HEK293 (cell line): Measurements from ENCODE around the gene PEX10.

Source experiments
- CTCF ChIA-PET: fragments of 350-600 bp; formaldehyde crosslinking; extraction: SDS; loops from one replicate; lab custom pipeline; 2021; ENCODE audit warnings: antibody characterized with exemption; lab: Yijun Ruan, JAX
- POLR2A ChIA-PET: fragments of 300-600 bp; formaldehyde crosslinking; extraction: SDS; loops from one replicate; lab custom pipeline; 2020; ENCODE audit warnings: antibody characterized with exemption, inconsistent platforms; lab: Yijun Ruan, JAX
- H3K27ac ChIP-seq: fragments of 200-500 bp; sonication (Bioruptor generic); 2 replicates; pipeline ENCODE4 v1.5.1; 2014; ENCODE audit warnings: low read depth, low read length, control low read depth, inconsistent platforms; ENCODE audit errors: extremely low read depth
- H3K36me3 ChIP-seq, 2 experiments: fragments of 200-500 bp in 1 of 2; sonication (Bioruptor generic) in 1 of 2; 1 replicate in 1 of 2; 2 replicates in 1 of 2; pipeline ENCODE4 v1.5.1; 2014 to 2017; ENCODE audit warnings: inconsistent platforms in 2 of 2, low read length in 2 of 2; ENCODE audit not compliant: control insufficient read depth in 2 of 2, insufficient read depth in 1 of 2
- H3K4me1 ChIP-seq: fragments of 200-500 bp; sonication (Bioruptor generic); 2 replicates; pipeline ENCODE4 v1.5.1; 2014; ENCODE audit warnings: mild to moderate bottlenecking, low read length, inconsistent platforms; ENCODE audit not compliant: control insufficient read depth, insufficient read depth
- H3K4me3 ChIP-seq: 2 replicates; pipeline ENCODE4 v1.5.1; 2011; ENCODE audit warnings: low read depth, mild to moderate bottlenecking, control low read depth, low read length, moderate library complexity
- H3K9me3 ChIP-seq: fragments of 200-500 bp; sonication (Bioruptor generic); 2 replicates; pipeline ENCODE4 v1.5.1; 2014; ENCODE audit warnings: low read depth, low read length, inconsistent platforms; ENCODE audit not compliant: control insufficient read depth, insufficient read depth
- GLIS1 ChIP-seq: fragments of 450-650 bp; formaldehyde crosslinking; IDR thresholded peaks from 2 replicates; pipeline ENCODE4 v1.5.1; 2016; ENCODE audit warnings: missing biosample characterization, missing genetic modification characterization
- HOXD13 ChIP-seq: sonication (generic); formaldehyde crosslinking; IDR thresholded peaks from 2 replicates; pipeline ENCODE4 v1.8.0; 2022; ENCODE audit warnings: missing genetic modification reagents, borderline replicate concordance
- KLF8 ChIP-seq: fragments of 450-650 bp; formaldehyde crosslinking; IDR thresholded peaks from 2 replicates; pipeline ENCODE4 v1.5.1; 2016; ENCODE audit warnings: missing biosample characterization, missing genetic modification characterization
- KLF9 ChIP-seq: fragments of 450-650 bp; formaldehyde crosslinking; IDR thresholded peaks from 2 replicates; pipeline ENCODE4 v1.5.1; 2016; ENCODE audit warnings: missing biosample characterization, missing genetic modification characterization, low read depth
- MYNN ChIP-seq: fragments of 450-650 bp; formaldehyde crosslinking; IDR thresholded peaks from 2 replicates; pipeline ENCODE4 v1.5.1; 2016; ENCODE audit warnings: missing biosample characterization, missing genetic modification characterization, borderline replicate concordance
- MZF1 ChIP-seq: fragments of 450-650 bp; formaldehyde crosslinking; IDR thresholded peaks from 2 replicates; pipeline ENCODE4 v1.5.1; 2017; ENCODE audit warnings: missing biosample characterization, missing genetic modification characterization, borderline replicate concordance
- PRDM6 ChIP-seq: fragments of 450-650 bp; formaldehyde crosslinking; IDR thresholded peaks from 2 replicates; pipeline ENCODE4 v1.5.1; 2017; ENCODE audit warnings: missing biosample characterization, missing genetic modification characterization
- ZBTB48 ChIP-seq: fragments of 450-650 bp; formaldehyde crosslinking; IDR thresholded peaks from 2 replicates; pipeline ENCODE4 v1.5.1; 2016; ENCODE audit warnings: missing biosample characterization, missing genetic modification characterization
- ZIC2 ChIP-seq: fragments of 450-650 bp; formaldehyde crosslinking; IDR thresholded peaks from 2 replicates; pipeline ENCODE4 v1.5.1; 2016; ENCODE audit warnings: missing biosample characterization, missing genetic modification characterization
- ZNF112 ChIP-seq: fragments of 450-650 bp; formaldehyde crosslinking; IDR thresholded peaks from 2 replicates; pipeline ENCODE4 v1.5.0; 2017; ENCODE audit warnings: missing biosample characterization, missing genetic modification characterization
- ZNF121 ChIP-seq: fragments of 450-650 bp; formaldehyde crosslinking; IDR thresholded peaks from 2 replicates; pipeline ENCODE4 v1.5.1; 2016; ENCODE audit warnings: missing biosample characterization, missing genetic modification characterization
- ZNF311 ChIP-seq: fragments of 450-650 bp; formaldehyde crosslinking; IDR thresholded peaks from 2 replicates; pipeline ENCODE4 v1.5.1; 2017; ENCODE audit warnings: missing biosample characterization, missing genetic modification characterization, borderline replicate concordance
- ZNF324 ChIP-seq: fragments of 450-650 bp; formaldehyde crosslinking; IDR thresholded peaks from 2 replicates; pipeline ENCODE4 v1.5.1; 2016; ENCODE audit warnings: missing biosample characterization, missing genetic modification characterization
- ZNF335 ChIP-seq: fragments of 450-650 bp; formaldehyde crosslinking; conservative IDR thresholded peaks from 2 replicates; pipeline ENCODE4 v1.5.1; 2016; ENCODE audit warnings: missing biosample characterization, missing genetic modification characterization
- ZNF48 ChIP-seq: fragments of 450-650 bp; formaldehyde crosslinking; IDR thresholded peaks from 2 replicates; pipeline ENCODE4 v1.5.1; 2016; ENCODE audit warnings: missing biosample characterization, missing genetic modification characterization
- ZNF488 ChIP-seq: fragments of 450-650 bp; formaldehyde crosslinking; IDR thresholded peaks from 2 replicates; pipeline ENCODE4 v1.5.1; 2016; ENCODE audit warnings: missing biosample characterization, missing genetic modification characterization
- ZNF510 ChIP-seq: fragments of 450-650 bp; formaldehyde crosslinking; IDR thresholded peaks from 2 replicates; pipeline ENCODE4 v1.5.1; 2018; ENCODE audit warnings: mild to moderate bottlenecking, missing genetic modification characterization, missing biosample characterization; ENCODE audit not compliant: insufficient replicate concordance
- ZNF555 ChIP-seq: fragments of 450-650 bp; formaldehyde crosslinking; conservative IDR thresholded peaks from 2 replicates; pipeline ENCODE4 v1.5.1; 2017; ENCODE audit warnings: missing biosample characterization, mild to moderate bottlenecking, missing genetic modification characterization, inconsistent platforms
- ZNF76 ChIP-seq: fragments of 450-650 bp; formaldehyde crosslinking; IDR thresholded peaks from 2 replicates; pipeline ENCODE4; 2016; ENCODE audit warnings: low read depth, missing biosample characterization, missing genetic modification characterization, borderline replicate concordance
- TF ChIP-seq, protein P1 (sequence below): fragments of 450-650 bp; formaldehyde crosslinking; IDR thresholded peaks from 2 replicates; pipeline ENCODE4 v1.5.1; 2017; ENCODE audit warnings: missing biosample characterization, missing genetic modification characterization
- TF ChIP-seq, protein P2 (sequence below): fragments of 450-650 bp; formaldehyde crosslinking; IDR thresholded peaks from 2 replicates; pipeline ENCODE4 v1.5.1; 2016; ENCODE audit warnings: missing biosample characterization, missing genetic modification characterization
- TF ChIP-seq, protein P3 (sequence below): fragments of 450-650 bp; formaldehyde crosslinking; IDR thresholded peaks from 2 replicates; pipeline ENCODE4 v1.5.1; 2016; ENCODE audit warnings: missing biosample characterization, missing genetic modification characterization

Gene PEX10

DNA sequence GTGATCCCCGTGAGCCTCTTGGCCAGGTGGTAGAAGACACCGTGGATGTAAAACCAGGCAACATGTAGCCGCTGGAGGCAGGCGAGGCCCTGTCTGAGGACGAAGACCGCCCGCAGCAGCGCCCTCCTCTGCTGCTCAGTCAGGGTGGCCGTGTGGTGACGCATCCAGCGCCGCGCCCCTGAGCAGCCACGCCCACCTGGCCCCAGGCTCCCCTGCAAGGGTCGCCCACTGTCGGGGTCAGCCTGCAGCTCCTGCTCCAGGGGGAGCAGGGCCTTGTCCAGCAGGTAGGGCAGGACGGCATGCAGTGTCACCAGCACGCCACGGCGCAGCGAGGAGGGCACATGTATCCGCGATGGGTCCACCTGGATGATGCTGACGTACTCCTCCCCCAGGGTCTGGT, 3.9 kb downstream of the PEX10 start:
- no peaks in the 10 kb centered on the region for H3K4me1 ChIP-seq
- TF ChIP-seq ZNF311 (tag by site-specific recombination): no peak
- 0 out of 2 replicates have a peak, but pooled peaks have one; percentile 14 for TF ChIP-seq KLF9 (tag by site-specific recombination)
- H3K9me3 ChIP-seq: no peaks in the 10 kb centered on the region
- H3K36me3 ChIP-seq: peaks cover 0 to 70% of the 10 kb centered on the region in 2 experiments; a peak in 1 of 3 replicates
- no peak overlapping the region for H3K4me3 ChIP-seq
- CTCF ChIA-PET: no interaction called here
- no peak overlapping the region for H3K27ac ChIP-seq
- POLR2A ChIA-PET: interaction anchor here (2.0 to 4.7 kb wide), 2 partner anchors 17 to 138 kb away, joined by 5 to 24 read pairs; partner anchors contain the start of genes MORN1 and RER1

GRCh38 chr1:2407991-2408275, 4.4 kb downstream of the PEX10 start:
- ChIA-PET POLR2A (interaction anchor here (2.0 to 4.7 kb wide), 2 partner anchors 16 to 138 kb away, joined by 5 to 24 read pairs; partner anchors contain the start of genes MORN1 and RER1), CTCF (interaction anchor here (1.5 kb wide), 1 partner anchor 140 kb away, joined by 3 read pairs; no protein-coding TSS in a partner anchor)
- Histone ChIP-seq H3K36me3 (peaks cover 3 to 75% of the 10 kb centered on the region in 2 experiments; a peak in 1 of 3 replicates), H3K27ac (no peak overlapping the region), H3K4me3 (no peak overlapping the region), H3K9me3 (no peaks in the 10 kb centered on the region), H3K4me1 (no peaks in the 10 kb centered on the region)
- no peak for TF ChIP-seq ZNF76 (tag by site-specific recombination)
- no peak for TF ChIP-seq ZNF112 (tag by site-specific recombination)
- no peak for TF ChIP-seq ZNF555 (tag by site-specific recombination)
- no peak for TF ChIP-seq ZNF121 (tag by site-specific recombination)
- TF ChIP-seq, protein P1, sequence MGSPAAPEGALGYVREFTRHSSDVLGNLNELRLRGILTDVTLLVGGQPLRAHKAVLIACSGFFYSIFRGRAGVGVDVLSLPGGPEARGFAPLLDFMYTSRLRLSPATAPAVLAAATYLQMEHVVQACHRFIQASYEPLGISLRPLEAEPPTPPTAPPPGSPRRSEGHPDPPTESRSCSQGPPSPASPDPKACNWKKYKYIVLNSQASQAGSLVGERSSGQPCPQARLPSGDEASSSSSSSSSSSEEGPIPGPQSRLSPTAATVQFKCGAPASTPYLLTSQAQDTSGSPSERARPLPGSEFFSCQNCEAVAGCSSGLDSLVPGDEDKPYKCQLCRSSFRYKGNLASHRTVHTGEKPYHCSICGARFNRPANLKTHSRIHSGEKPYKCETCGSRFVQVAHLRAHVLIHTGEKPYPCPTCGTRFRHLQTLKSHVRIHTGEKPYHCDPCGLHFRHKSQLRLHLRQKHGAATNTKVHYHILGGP (tag by site-specific recombination): no peak
- TF ChIP-seq, protein P2, sequence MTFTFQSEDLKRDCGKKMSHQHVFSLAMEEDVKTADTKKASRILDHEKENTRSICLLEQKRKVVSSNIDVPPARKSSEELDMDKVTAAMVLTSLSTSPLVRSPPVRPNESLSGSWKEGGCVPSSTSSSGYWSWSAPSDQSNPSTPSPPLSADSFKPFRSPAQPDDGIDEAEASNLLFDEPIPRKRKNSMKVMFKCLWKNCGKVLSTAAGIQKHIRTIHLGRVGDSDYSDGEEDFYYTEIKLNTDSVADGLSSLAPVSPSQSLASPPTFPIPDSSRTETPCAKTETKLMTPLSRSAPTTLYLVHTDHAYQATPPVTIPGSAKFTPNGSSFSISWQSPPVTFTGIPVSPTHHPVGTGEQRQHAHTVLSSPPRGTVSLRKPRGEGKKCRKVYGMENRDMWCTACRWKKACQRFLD: no peak
- TF ChIP-seq MYNN (tag by site-specific recombination): no peak
- TF ChIP-seq ZIC2: no peak
- TF ChIP-seq, protein P3, sequence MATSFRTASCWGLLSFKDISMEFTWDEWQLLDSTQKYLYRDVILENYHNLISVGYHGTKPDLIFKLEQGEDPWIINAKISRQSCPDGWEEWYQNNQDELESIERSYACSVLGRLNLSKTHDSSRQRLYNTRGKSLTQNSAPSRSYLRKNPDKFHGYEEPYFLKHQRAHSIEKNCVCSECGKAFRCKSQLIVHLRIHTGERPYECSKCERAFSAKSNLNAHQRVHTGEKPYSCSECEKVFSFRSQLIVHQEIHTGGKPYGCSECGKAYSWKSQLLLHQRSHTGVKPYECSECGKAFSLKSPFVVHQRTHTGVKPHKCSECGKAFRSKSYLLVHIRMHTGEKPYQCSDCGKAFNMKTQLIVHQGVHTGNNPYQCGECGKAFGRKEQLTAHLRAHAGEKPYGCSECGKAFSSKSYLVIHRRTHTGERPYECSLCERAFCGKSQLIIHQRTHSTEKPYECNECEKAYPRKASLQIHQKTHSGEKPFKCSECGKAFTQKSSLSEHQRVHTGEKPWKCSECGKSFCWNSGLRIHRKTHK (tag by site-specific recombination): no peak
- no peak for TF ChIP-seq ZNF488
- no peak for TF ChIP-seq HOXD13 (CRISPR knock-in tag)
- no peak for TF ChIP-seq ZNF48 (tag by site-specific recombination)
- TF ChIP-seq ZNF335 (tag by site-specific recombination): no peak
- TF ChIP-seq ZNF324: no peak
- no peak for TF ChIP-seq KLF8
- no peak for TF ChIP-seq PRDM6 (tag by site-specific recombination)
- no peak for TF ChIP-seq GLIS1 (tag by site-specific recombination)
- TF ChIP-seq ZBTB48: no peak
- no peak for TF ChIP-seq ZNF510 (tag by site-specific recombination)
- TF ChIP-seq MZF1 (tag by site-specific recombination): no peak
